Vagina (tissue), 2 donors: Measurements from ENCODE around the gene HTRA3.

Experiments used
- CTCF ChIP-seq, 3 experiments: fragments of 450-650 bp in 2 of 3; fragments of 200-600 bp in 1 of 3; sonication (generic) in 1 of 3; IDR thresholded peaks; one replicate each; pipeline ENCODE4 v1.5.1; 2017 to 2019; ENCODE audit warnings: antibody characterized with exemption in 3 of 3, mild to moderate bottlenecking in 2 of 3, moderate library complexity in 2 of 3
- POLR2A ChIP-seq, 2 donors: fragments of 450-650 bp; IDR thresholded peaks; one replicate each; pipeline ENCODE4 v1.6.1; 2017; ENCODE audit warnings: antibody characterized with exemption in 2 of 2, mild to moderate bottlenecking in 2 of 2, moderate library complexity in 2 of 2

- no peak for TF ChIP-seq POLR2A (IDR thresholded peaks at IDR 0.05)
- TF ChIP-seq CTCF (IDR thresholded peaks at IDR 0.05) = no peak
Measured at GRCh38 chr4:8344377-8344776, 74.8 kb downstream of the HTRA3 start.
